NT2/D1 (cell line): Measurements from ENCODE around the gene ELOVL7.

Experiments
- SUZ12 ChIP-seq: IDR thresholded peaks from 2 replicates; pipeline ENCODE4 v1.6.1; 2011; ENCODE audit not compliant: insufficient read length, insufficient read depth; ENCODE audit errors: extremely low read depth
- YY1 ChIP-seq: IDR thresholded peaks from 2 replicates; pipeline ENCODE4 v1.6.1; 2011; ENCODE audit not compliant: insufficient read length, insufficient read depth

DNA sequence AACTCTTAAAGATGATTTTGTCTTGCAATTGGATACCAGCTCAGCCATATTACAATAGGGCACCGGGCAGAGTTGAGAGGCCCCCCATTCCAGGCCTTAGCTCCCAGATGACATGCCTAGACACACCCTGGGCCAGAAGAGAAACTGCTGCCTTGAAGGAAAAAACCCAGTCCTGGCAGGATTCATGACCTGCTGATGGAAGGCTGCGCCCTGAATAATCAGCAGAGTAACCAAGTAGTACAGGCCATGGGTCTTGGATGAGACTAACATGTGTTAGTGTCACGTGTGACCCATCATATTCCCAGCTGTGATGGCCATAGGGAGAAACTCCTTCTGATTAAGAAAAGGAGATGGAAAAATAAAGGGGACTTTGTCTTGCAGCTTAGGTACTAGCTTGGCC is 105.1 kb downstream of the ELOVL7 start:
- TF ChIP-seq YY1 (no peak), SUZ12 (no peak)
